GM12873 (cell line): ENCODE results near the gene KRTAP16-1.

Source experiments
- CTCF ChIP-seq: IDR thresholded peaks from 2 replicates; pipeline ENCODE4 v1.5.1; 2012; ENCODE audit warnings: low read depth, mild to moderate bottlenecking, moderate library complexity, low read length, control low read depth; ENCODE audit not compliant: insufficient read depth; ENCODE audit errors: missing control alignments

KRTAP16-1 gene

GRCh38 chr17:41327411-41328120, 18.5 kb upstream of the KRTAP16-1 start:
- no peak for TF ChIP-seq CTCF

GRCh38 chr17:41326173-41327145, 17.4 kb upstream of the KRTAP16-1 start:
- no peak for TF ChIP-seq CTCF

GRCh38 chr17:41325611-41326010, 16.5 kb upstream of the KRTAP16-1 start:
- no peak for TF ChIP-seq CTCF

- TF ChIP-seq CTCF: no peak
These were observed 16.0 kb upstream of the KRTAP16-1 start for GRCh38 chr17:41325126-41325525.

- TF ChIP-seq CTCF: no peak
These were observed 15.3 kb upstream of the KRTAP16-1 start for GRCh38 chr17:41324180-41325075.

GRCh38 chr17:41322903-41323895, 14.1 kb upstream of the KRTAP16-1 start:
- no peak for TF ChIP-seq CTCF
